Prostate gland (tissue), 2 donors: ENCODE data around the gene CEACAM18.

ENCODE experiments used
- CTCF ChIP-seq, 4 experiments: fragments of 200-600 bp in 2 of 4; fragments of 450-650 bp in 2 of 4; sonication (generic) in 2 of 4; IDR thresholded peaks; 1 replicate in 3 of 4; 2 replicates in 1 of 4; pipeline ENCODE4 v1.5.1; 2016 to 2019; ENCODE audit warnings: antibody characterized with exemption in 4 of 4, mild to moderate bottlenecking in 2 of 4, moderate library complexity in 2 of 4
- POLR2A ChIP-seq: fragments of 450-650 bp; IDR thresholded peaks from one replicate; pipeline ENCODE4 v1.6.1; 2016; ENCODE audit warnings: antibody characterized with exemption, mild to moderate bottlenecking
- POLR2AphosphoS5 ChIP-seq: sonication (generic); formaldehyde crosslinking; IDR thresholded peaks from one replicate; pipeline ENCODE4 v1.6.1; 2017; ENCODE audit warnings: antibody characterized with exemption

- no peak for TF ChIP-seq POLR2A
- no peak for TF ChIP-seq CTCF (IDR thresholded peaks at IDR 0.05)
- TF ChIP-seq POLR2AphosphoS5: no peak
Measured at GRCh38 chr19:51503286-51503817, 25.0 kb downstream of the CEACAM18 start.
